WTC11 (cell line): ENCODE results near the gene PIK3C3.

Experiments
- ATF1 ChIP-seq: sonication (generic); formaldehyde crosslinking; IDR thresholded peaks from 2 replicates; pipeline ENCODE4 v1.8.1; 2023; ENCODE audit warnings: mild to moderate bottlenecking, moderate library complexity, missing genetic modification reagents
- ELF4 ChIP-seq: sonication (generic); formaldehyde crosslinking; IDR thresholded peaks from 2 replicates; pipeline ENCODE4 v1.8.1; 2022; ENCODE audit warnings: low read depth, mild to moderate bottlenecking, moderate library complexity, missing genetic modification reagents
- ESRRA ChIP-seq: sonication (generic); formaldehyde crosslinking; IDR thresholded peaks from 2 replicates; pipeline ENCODE4 v1.8.1; 2022; ENCODE audit warnings: mild to moderate bottlenecking, missing genetic modification reagents, borderline replicate concordance
- ETV6 ChIP-seq: sonication (generic); formaldehyde crosslinking; IDR thresholded peaks from 2 replicates; pipeline ENCODE4 v1.8.1; 2022; ENCODE audit warnings: mild to moderate bottlenecking, missing genetic modification reagents
- NR3C1 ChIP-seq: sonication (generic); formaldehyde crosslinking; conservative IDR thresholded peaks from 2 replicates; pipeline ENCODE4 v1.8.1; 2023; ENCODE audit warnings: low read depth, mild to moderate bottlenecking, missing genetic modification reagents
- RORB ChIP-seq: fragments of 250-450 bp; sonication (Bioruptor Pico); IDR thresholded peaks from 2 replicates; pipeline ENCODE4 v1.9.0; 2021; ENCODE audit warnings: mild to moderate bottlenecking
- ZBTB21 ChIP-seq: sonication (generic); formaldehyde crosslinking; IDR thresholded peaks from 2 replicates; pipeline ENCODE4 v1.8.1; 2023; ENCODE audit warnings: mild to moderate bottlenecking, missing genetic modification reagents, borderline replicate concordance
- ZNF423 ChIP-seq: fragments of 250-450 bp; sonication (Bioruptor Pico); IDR thresholded peaks from 2 replicates; pipeline ENCODE4 v2.1.2; 2022; ENCODE audit warnings: mild to moderate bottlenecking, moderate library complexity
- TF ChIP-seq, protein P1 (sequence below): fragments of 200-600 bp; IDR thresholded peaks from 2 replicates; pipeline ENCODE4 v1.8.0; 2022; ENCODE audit warnings: antibody characterized with exemption
- TF ChIP-seq, protein P2 (sequence below): sonication (generic); formaldehyde crosslinking; IDR thresholded peaks from 2 replicates; pipeline ENCODE4 v1.8.1; 2022; ENCODE audit warnings: mild to moderate bottlenecking, moderate library complexity, missing genetic modification reagents
- TF ChIP-seq, protein P3 (sequence below): sonication (generic); formaldehyde crosslinking; conservative IDR thresholded peaks from 2 replicates; pipeline ENCODE4 v1.8.1; 2023; ENCODE audit warnings: mild to moderate bottlenecking, low read depth, missing genetic modification reagents, moderate library complexity
- TF ChIP-seq, protein P4 (sequence below): fragments of 250-450 bp; sonication (Bioruptor Pico); IDR thresholded peaks from 2 replicates; pipeline ENCODE4 v1.9.0; 2021; ENCODE audit warnings: mild to moderate bottlenecking
- TF ChIP-seq, protein P5 (sequence below): sonication (generic); formaldehyde crosslinking; IDR thresholded peaks from 2 replicates; pipeline ENCODE4 v1.8.0; 2023; ENCODE audit warnings: missing genetic modification reagents, mild to moderate bottlenecking, borderline replicate concordance
- TF ChIP-seq, protein P6 (sequence below): sonication (generic); formaldehyde crosslinking; IDR thresholded peaks from 2 replicates; pipeline ENCODE4 v1.8.0; 2022; ENCODE audit warnings: mild to moderate bottlenecking, missing genetic modification reagents

DNA sequence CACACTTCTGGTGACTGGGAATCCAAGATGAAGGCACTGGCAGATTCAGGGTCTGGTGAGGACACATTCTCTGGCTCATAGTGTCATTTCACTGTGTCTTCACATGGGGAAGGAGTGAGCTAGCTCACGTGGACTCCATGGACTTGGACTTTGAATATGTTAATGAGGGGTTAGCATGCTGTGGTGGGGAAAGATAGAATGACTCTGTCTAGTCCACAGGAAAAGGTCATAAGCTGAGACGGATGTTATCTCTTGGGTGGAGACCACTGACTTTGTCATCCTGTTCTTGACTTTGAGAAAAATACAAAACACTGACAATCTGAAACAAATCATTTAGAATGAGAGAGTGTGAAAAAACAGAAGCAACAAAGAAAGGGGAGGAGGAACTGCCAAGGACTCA, 145.9 kb downstream of the PIK3C3 start:
- TF ChIP-seq, protein P1, sequence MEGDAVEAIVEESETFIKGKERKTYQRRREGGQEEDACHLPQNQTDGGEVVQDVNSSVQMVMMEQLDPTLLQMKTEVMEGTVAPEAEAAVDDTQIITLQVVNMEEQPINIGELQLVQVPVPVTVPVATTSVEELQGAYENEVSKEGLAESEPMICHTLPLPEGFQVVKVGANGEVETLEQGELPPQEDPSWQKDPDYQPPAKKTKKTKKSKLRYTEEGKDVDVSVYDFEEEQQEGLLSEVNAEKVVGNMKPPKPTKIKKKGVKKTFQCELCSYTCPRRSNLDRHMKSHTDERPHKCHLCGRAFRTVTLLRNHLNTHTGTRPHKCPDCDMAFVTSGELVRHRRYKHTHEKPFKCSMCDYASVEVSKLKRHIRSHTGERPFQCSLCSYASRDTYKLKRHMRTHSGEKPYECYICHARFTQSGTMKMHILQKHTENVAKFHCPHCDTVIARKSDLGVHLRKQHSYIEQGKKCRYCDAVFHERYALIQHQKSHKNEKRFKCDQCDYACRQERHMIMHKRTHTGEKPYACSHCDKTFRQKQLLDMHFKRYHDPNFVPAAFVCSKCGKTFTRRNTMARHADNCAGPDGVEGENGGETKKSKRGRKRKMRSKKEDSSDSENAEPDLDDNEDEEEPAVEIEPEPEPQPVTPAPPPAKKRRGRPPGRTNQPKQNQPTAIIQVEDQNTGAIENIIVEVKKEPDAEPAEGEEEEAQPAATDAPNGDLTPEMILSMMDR: no peak
- TF ChIP-seq ZNF423 (CRISPR knock-in tag) (no peak), RORB (CRISPR knock-in tag) (no peak), ESRRA (CRISPR knock-in tag) (no peak), ZBTB21 (CRISPR knock-in tag) (no peak), NR3C1 (CRISPR knock-in tag) (no peak), ELF4 (CRISPR knock-in tag) (no peak), ETV6 (no peak), ATF1 (CRISPR knock-in tag) (no peak)
- TF ChIP-seq, protein P2, sequence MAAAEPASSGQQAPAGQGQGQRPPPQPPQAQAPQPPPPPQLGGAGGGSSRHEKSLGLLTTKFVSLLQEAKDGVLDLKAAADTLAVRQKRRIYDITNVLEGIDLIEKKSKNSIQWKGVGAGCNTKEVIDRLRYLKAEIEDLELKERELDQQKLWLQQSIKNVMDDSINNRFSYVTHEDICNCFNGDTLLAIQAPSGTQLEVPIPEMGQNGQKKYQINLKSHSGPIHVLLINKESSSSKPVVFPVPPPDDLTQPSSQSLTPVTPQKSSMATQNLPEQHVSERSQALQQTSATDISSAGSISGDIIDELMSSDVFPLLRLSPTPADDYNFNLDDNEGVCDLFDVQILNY (CRISPR knock-in tag): no peak
- TF ChIP-seq, protein P3, sequence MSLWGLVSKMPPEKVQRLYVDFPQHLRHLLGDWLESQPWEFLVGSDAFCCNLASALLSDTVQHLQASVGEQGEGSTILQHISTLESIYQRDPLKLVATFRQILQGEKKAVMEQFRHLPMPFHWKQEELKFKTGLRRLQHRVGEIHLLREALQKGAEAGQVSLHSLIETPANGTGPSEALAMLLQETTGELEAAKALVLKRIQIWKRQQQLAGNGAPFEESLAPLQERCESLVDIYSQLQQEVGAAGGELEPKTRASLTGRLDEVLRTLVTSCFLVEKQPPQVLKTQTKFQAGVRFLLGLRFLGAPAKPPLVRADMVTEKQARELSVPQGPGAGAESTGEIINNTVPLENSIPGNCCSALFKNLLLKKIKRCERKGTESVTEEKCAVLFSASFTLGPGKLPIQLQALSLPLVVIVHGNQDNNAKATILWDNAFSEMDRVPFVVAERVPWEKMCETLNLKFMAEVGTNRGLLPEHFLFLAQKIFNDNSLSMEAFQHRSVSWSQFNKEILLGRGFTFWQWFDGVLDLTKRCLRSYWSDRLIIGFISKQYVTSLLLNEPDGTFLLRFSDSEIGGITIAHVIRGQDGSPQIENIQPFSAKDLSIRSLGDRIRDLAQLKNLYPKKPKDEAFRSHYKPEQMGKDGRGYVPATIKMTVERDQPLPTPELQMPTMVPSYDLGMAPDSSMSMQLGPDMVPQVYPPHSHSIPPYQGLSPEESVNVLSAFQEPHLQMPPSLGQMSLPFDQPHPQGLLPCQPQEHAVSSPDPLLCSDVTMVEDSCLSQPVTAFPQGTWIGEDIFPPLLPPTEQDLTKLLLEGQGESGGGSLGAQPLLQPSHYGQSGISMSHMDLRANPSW (CRISPR knock-in tag): no peak
- TF ChIP-seq, protein P4, sequence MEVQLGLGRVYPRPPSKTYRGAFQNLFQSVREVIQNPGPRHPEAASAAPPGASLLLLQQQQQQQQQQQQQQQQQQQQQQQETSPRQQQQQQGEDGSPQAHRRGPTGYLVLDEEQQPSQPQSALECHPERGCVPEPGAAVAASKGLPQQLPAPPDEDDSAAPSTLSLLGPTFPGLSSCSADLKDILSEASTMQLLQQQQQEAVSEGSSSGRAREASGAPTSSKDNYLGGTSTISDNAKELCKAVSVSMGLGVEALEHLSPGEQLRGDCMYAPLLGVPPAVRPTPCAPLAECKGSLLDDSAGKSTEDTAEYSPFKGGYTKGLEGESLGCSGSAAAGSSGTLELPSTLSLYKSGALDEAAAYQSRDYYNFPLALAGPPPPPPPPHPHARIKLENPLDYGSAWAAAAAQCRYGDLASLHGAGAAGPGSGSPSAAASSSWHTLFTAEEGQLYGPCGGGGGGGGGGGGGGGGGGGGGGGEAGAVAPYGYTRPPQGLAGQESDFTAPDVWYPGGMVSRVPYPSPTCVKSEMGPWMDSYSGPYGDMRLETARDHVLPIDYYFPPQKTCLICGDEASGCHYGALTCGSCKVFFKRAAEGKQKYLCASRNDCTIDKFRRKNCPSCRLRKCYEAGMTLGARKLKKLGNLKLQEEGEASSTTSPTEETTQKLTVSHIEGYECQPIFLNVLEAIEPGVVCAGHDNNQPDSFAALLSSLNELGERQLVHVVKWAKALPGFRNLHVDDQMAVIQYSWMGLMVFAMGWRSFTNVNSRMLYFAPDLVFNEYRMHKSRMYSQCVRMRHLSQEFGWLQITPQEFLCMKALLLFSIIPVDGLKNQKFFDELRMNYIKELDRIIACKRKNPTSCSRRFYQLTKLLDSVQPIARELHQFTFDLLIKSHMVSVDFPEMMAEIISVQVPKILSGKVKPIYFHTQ: no peak
- TF ChIP-seq, protein P5, sequence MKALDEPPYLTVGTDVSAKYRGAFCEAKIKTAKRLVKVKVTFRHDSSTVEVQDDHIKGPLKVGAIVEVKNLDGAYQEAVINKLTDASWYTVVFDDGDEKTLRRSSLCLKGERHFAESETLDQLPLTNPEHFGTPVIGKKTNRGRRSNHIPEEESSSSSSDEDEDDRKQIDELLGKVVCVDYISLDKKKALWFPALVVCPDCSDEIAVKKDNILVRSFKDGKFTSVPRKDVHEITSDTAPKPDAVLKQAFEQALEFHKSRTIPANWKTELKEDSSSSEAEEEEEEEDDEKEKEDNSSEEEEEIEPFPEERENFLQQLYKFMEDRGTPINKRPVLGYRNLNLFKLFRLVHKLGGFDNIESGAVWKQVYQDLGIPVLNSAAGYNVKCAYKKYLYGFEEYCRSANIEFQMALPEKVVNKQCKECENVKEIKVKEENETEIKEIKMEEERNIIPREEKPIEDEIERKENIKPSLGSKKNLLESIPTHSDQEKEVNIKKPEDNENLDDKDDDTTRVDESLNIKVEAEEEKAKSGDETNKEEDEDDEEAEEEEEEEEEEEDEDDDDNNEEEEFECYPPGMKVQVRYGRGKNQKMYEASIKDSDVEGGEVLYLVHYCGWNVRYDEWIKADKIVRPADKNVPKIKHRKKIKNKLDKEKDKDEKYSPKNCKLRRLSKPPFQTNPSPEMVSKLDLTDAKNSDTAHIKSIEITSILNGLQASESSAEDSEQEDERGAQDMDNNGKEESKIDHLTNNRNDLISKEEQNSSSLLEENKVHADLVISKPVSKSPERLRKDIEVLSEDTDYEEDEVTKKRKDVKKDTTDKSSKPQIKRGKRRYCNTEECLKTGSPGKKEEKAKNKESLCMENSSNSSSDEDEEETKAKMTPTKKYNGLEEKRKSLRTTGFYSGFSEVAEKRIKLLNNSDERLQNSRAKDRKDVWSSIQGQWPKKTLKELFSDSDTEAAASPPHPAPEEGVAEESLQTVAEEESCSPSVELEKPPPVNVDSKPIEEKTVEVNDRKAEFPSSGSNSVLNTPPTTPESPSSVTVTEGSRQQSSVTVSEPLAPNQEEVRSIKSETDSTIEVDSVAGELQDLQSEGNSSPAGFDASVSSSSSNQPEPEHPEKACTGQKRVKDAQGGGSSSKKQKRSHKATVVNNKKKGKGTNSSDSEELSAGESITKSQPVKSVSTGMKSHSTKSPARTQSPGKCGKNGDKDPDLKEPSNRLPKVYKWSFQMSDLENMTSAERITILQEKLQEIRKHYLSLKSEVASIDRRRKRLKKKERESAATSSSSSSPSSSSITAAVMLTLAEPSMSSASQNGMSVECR (CRISPR knock-in tag): no peak
- TF ChIP-seq, protein P6, sequence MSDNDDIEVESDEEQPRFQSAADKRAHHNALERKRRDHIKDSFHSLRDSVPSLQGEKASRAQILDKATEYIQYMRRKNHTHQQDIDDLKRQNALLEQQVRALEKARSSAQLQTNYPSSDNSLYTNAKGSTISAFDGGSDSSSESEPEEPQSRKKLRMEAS (CRISPR knock-in tag): no peak
